IMR-90 (cell line): ENCODE results near the gene FOXA2. TPM values are rescaled to one million over a fixed set of nuclear protein-coding genes. Genes with fewer than 3 reads are reported as not detected.

ENCODE experiments used
- ATAC-seq: fragments of 200-7000 bp; cut with Tn5 transposase; 2 replicates; pipeline ENCODE4 v1.9.1; 2020; ENCODE audit warnings: low read depth, mild to moderate bottlenecking, moderate library complexity
- BruUV-seq: library from RNA; stranded (reverse); fragments of 400-500 nt; replicated peaks from 2 replicates; lab custom pipeline; 2021; lab: Mats Ljungman, UMichigan
- CTCF ChIA-PET: fragments of 300-600 bp; formaldehyde crosslinking; extraction: SDS; loops from one replicate; lab custom pipeline; 2021; ENCODE audit warnings: antibody characterized with exemption; lab: Yijun Ruan, JAX
- POLR2A ChIA-PET: fragments of 300-600 bp; sonication (Branson Sonifier 250); formaldehyde crosslinking; loops from one replicate; lab custom pipeline; 2022; ENCODE audit warnings: antibody characterized with exemption; ENCODE audit not compliant: unreplicated experiment; lab: Charles Lee
- DNase-seq: peaks from one replicate; pipeline ENCODE4 v3.0.0; 2013
- H2AFZ ChIP-seq: replicated peaks from 2 replicates; pipeline ENCODE3; 2013; ENCODE audit warnings: low read length, mild to moderate bottlenecking; ENCODE audit not compliant: poor library complexity
- H2AK5ac ChIP-seq: 2 replicates; pipeline ENCODE4 v1.6.1; 2013; ENCODE audit warnings: low read depth, low read length, inconsistent platforms
- H2AK9ac ChIP-seq: replicated peaks from 2 replicates; pipeline ENCODE3; 2013; ENCODE audit warnings: mild to moderate bottlenecking, low read depth, low read length, moderate library complexity; ENCODE audit not compliant: poor library complexity
- H2BK120ac ChIP-seq: 2 replicates; pipeline ENCODE4 v1.6.1; 2013; ENCODE audit warnings: low read depth, low read length, inconsistent platforms
- H2BK15ac ChIP-seq: 3 replicates; pipeline ENCODE4 v1.6.1; 2013; ENCODE audit warnings: low read depth, low read length, inconsistent platforms
- H2BK20ac ChIP-seq: 2 replicates; pipeline ENCODE4 v1.6.1; 2013; ENCODE audit warnings: low read depth, mild to moderate bottlenecking, inconsistent platforms, low read length, moderate library complexity
- H2BK5ac ChIP-seq: 2 replicates; pipeline ENCODE4 v1.6.1; 2013; ENCODE audit warnings: mild to moderate bottlenecking, low read depth, low read length, inconsistent platforms; ENCODE audit not compliant: poor library complexity, severe bottlenecking
- H3K14ac ChIP-seq: replicated peaks from 2 replicates; pipeline ENCODE4 v1.6.1; 2013; ENCODE audit warnings: low read depth, low read length, inconsistent platforms
- H3K18ac ChIP-seq: 2 replicates; pipeline ENCODE4 v1.6.1; 2013; ENCODE audit warnings: low read depth, low read length, control low read depth
- H3K23ac ChIP-seq: 2 replicates; pipeline ENCODE4 v1.6.1; 2013; ENCODE audit warnings: low read depth, low read length, inconsistent platforms
- H3K27ac ChIP-seq: 2 replicates; pipeline ENCODE4 v1.5.1; 2013; ENCODE audit warnings: mild to moderate bottlenecking, control low read depth, low read length; ENCODE audit not compliant: insufficient read depth
- H3K27me3 ChIP-seq: 2 replicates; pipeline ENCODE4 v1.6.1; 2013; ENCODE audit warnings: low read length; ENCODE audit not compliant: control insufficient read depth, insufficient read depth
- H3K36me3 ChIP-seq: 2 replicates; pipeline ENCODE4 v1.6.1; 2013; ENCODE audit warnings: low read length, mixed read lengths; ENCODE audit not compliant: control insufficient read depth, insufficient read depth
- H3K4ac ChIP-seq: 2 replicates; pipeline ENCODE4 v1.6.1; 2013; ENCODE audit warnings: low read depth, low read length, inconsistent platforms
- H3K4me1 ChIP-seq: 2 replicates; pipeline ENCODE4 v1.6.1; 2013; ENCODE audit warnings: low read length, mixed read lengths; ENCODE audit not compliant: control insufficient read depth, insufficient read depth
- H3K4me2 ChIP-seq: 2 replicates; pipeline ENCODE4 v1.6.1; 2013; ENCODE audit warnings: low read depth, mild to moderate bottlenecking, control low read depth, low read length, moderate library complexity
- H3K4me3 ChIP-seq: 2 replicates; pipeline ENCODE4 v1.5.1; 2013; ENCODE audit warnings: low read depth, mild to moderate bottlenecking, control low read depth, low read length, moderate library complexity; ENCODE audit not compliant: insufficient read depth
- H3K56ac ChIP-seq: 2 replicates; pipeline ENCODE4 v1.6.1; 2013; ENCODE audit warnings: low read length, inconsistent platforms; ENCODE audit not compliant: insufficient read depth; ENCODE audit errors: extremely low read depth
- H3K79me1 ChIP-seq, 2 experiments: 2 replicates each; pipeline ENCODE4 v1.6.1; 2013; ENCODE audit warnings: low read length in 2 of 2, inconsistent platforms in 1 of 2, low read depth in 1 of 2
- H3K9ac ChIP-seq: 2 replicates; pipeline ENCODE4 v1.6.1; 2013; ENCODE audit warnings: low read depth, low read length, control low read depth
- H3K9me1 ChIP-seq: 2 replicates; pipeline ENCODE4 v1.6.1; 2013; ENCODE audit warnings: low read length, inconsistent platforms; ENCODE audit not compliant: insufficient read depth
- H3K9me3 ChIP-seq: 2 replicates; pipeline ENCODE4 v1.6.1; 2013; ENCODE audit warnings: low read length; ENCODE audit not compliant: control insufficient read depth, insufficient read depth
- H4K20me1 ChIP-seq: 2 replicates; pipeline ENCODE4 v1.6.1; 2013; ENCODE audit warnings: low read length, inconsistent platforms; ENCODE audit not compliant: insufficient read depth
- H4K5ac ChIP-seq: 2 replicates; pipeline ENCODE4 v1.6.1; 2013; ENCODE audit warnings: mild to moderate bottlenecking, low read depth, low read length, control low read depth
- H4K8ac ChIP-seq, 2 experiments: 2 replicates each; pipeline ENCODE4 v1.6.1; 2013; ENCODE audit warnings: low read depth in 2 of 2, low read length in 2 of 2, control low read depth in 1 of 2, inconsistent platforms in 1 of 2
- H4K91ac ChIP-seq: 2 replicates; pipeline ENCODE4 v1.6.1; 2013; ENCODE audit warnings: low read depth, low read length, inconsistent platforms; ENCODE audit not compliant: insufficient read depth
- FOS ChIP-seq: fragments of 150-350 bp; IDR thresholded peaks from 2 replicates; pipeline ENCODE4 v1.6.1; 2016; ENCODE audit warnings: low read depth, low read length
- WGBS, 2 experiments: methylation state at CpG; one replicate each; pipeline versions ENCODE4 v1.1.5 to v1.1.7; 2013; ENCODE audit warnings: missing lambda C conversion rate in 2 of 2; ENCODE audit not compliant: insufficient read length in 1 of 2; ENCODE audit errors: extremely low coverage in 2 of 2; 5-methylcytosine and 5-hydroxymethylcytosine counted together
- dilution Hi-C: fragments of 300-500 bp; cut with HindIII; formaldehyde crosslinking; loops from one replicate; pipeline ENCODE4 v1.14.3; 2018; ENCODE audit warnings: low sequenced_read_pairs; ENCODE audit not compliant: unreplicated experiment
- in situ Hi-C: fragments of 300-500 bp; cut with MboI; formaldehyde crosslinking; loops from 3 replicates; pipeline ENCODE4 v1.14.3; 2019; ENCODE audit warnings: low sequenced_read_pairs, inconsistent platforms, mixed read lengths
- intact Hi-C: fragments of 100-400 bp; cut with micrococcal nuclease; formaldehyde crosslinking; loops from 2 replicates; pipeline ENCODE4 v1.10.0; 2022
- polyA plus RNA-seq, 3 experiments: library from polyadenylated mRNA; depleted of rRNA; stranded (reverse); fragments of >200 nt; gene quantifications; 2 replicates each; pipeline ENCODE4 v1.2.3, GENCODE V29; 2012; ENCODE audit warnings: low replicate concordance in 1 of 3
- total RNA-seq: library from RNA; depleted of rRNA; stranded (reverse); fragments of >200 nt; gene quantifications from 2 replicates; pipeline ENCODE4 v1.2.3, GENCODE V29; 2012

The FOXA2 gene
- total and polyA plus RNA-seq, 2 of the 4 experiments (the other 2 are of a cell fraction), result not detected

- ATAC-seq, result no peak
- H3K18ac ChIP-seq, result no peak overlapping the region
- H2AK9ac ChIP-seq, result no peak overlapping the region
- dilution Hi-C loops (no loop called here), in situ Hi-C loops (no loop called here), intact Hi-C loops (no loop called here)
- WGBS, 2 experiments, result no CpG with 5 or more reads among the region's 12 CpGs
- no peak overlapping the region for H2AK5ac ChIP-seq
- H4K20me1 ChIP-seq, result no peaks in the 10 kb centered on the region
- ChIA-PET CTCF (no interaction called here), POLR2A (no interaction called here)
- no peak overlapping the region for H3K27ac ChIP-seq
- H2BK5ac ChIP-seq, result no peak overlapping the region
- no peak overlapping the region for H3K4me2 ChIP-seq
- H3K23ac ChIP-seq, result no peak overlapping the region
- H2AFZ ChIP-seq, result no peak overlapping the region
- no peak overlapping the region for H3K14ac ChIP-seq
- no peak overlapping the region for H4K91ac ChIP-seq
- H3K4me3 ChIP-seq, result no peak overlapping the region
- H3K4ac ChIP-seq, result no peak overlapping the region
- H3K27me3 ChIP-seq, result peaks cover 72% of the 10 kb centered on the region
- no peaks in the 10 kb centered on the region for H3K79me1 ChIP-seq
- H3K36me3 ChIP-seq, result no peaks in the 10 kb centered on the region
- no peaks in the 10 kb centered on the region for H3K9me1 ChIP-seq
- no peaks in the 10 kb centered on the region for H3K4me1 ChIP-seq
- H4K5ac ChIP-seq, result no peak overlapping the region
- no peak overlapping the region for H3K56ac ChIP-seq
- no peak overlapping the region for H3K9ac ChIP-seq
- TF ChIP-seq FOS, result no peak
- BruUV-seq, result no TSS peak
- no peak overlapping the region for H4K8ac ChIP-seq
- DNase-seq, result no peak
- no peak overlapping the region for H2BK15ac ChIP-seq
- H3K9me3 ChIP-seq, result no peaks in the 10 kb centered on the region; the same call in 1 of the 2 replicates
- no peak overlapping the region for H2BK120ac ChIP-seq
- H2BK20ac ChIP-seq, result no peak overlapping the region
Measured at GRCh38 chr20:22576273-22576672, 8.1 kb downstream of the FOXA2 start.
